ENCODE results near the gene QPCTL. TPM values are rescaled to one million over a fixed set of nuclear protein-coding genes. Genes with fewer than 3 reads are reported as not detected.

The QPCTL gene
- total RNA-seq, 1 experiment from 2014 or later = 13.7 TPM

DNA sequence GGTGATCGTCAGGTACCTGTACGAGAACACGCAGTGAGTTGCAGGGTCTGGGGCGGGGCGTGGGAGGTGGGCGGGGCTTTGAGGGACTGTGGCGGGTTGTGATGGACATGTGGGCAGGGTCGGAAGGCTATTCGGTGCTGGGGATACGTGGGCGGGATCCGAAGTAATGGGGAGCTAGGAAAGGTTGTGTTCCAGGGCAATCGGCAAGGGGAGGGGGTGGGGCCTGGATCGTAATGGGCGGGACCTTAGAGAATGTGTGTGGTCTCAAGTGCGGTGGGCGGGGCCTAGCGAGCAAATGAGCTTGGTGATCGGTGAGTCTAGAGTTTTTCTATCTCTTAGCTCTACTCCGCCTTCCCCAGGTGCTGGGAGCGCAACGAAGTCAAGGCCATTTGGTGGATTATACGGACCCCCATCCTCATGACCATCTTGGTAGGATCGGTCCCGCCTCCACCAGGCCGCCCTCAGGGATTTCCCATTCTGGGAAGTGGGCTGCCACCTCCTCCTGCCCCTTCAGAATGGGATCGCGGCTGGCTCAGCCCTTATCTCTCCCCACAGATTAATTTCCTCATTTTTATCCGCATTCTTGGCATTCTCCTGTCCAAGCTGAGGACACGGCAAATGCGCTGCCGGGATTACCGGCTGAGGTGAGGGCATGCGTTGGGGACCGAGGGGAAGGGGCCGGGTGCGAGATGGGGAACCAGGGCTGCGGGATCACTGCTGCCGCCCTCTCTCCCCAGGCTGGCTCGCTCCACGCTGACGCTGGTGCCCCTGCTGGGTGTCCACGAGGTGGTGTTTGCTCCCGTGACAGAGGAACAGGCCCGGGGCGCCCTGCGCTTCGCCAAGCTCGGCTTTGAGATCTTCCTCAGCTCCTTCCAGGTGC is 14.9 kb upstream of the QPCTL start:
- Histone ChIP-seq H2BK5ac (ENCODE audit: insufficient read length, low read length) (no peak overlapping the region), H2AFZ (ENCODE audit: low read length) (no peak overlapping the region), H3K14ac (ENCODE audit: insufficient read depth, low read length) (no peak overlapping the region), H3T11ph (ENCODE audit: low read length) (no peak overlapping the region), H2BK120ac (ENCODE audit: low read depth, low read length, poor library complexity, severe bottlenecking) (no peak overlapping the region), H3K23ac (ENCODE audit: insufficient read length, low read depth, low read length) (no peak overlapping the region), H3K79me2 (ENCODE audit: insufficient read depth, low read length) (no peaks in the 10 kb centered on the region), H4K8ac (replicated peaks; ENCODE audit: insufficient read length, low read depth, low read length) (no peak overlapping the region), H4K5ac (ENCODE audit: insufficient read length, low read depth, low read length) (no peak overlapping the region), H3K27me3 (ENCODE audit: insufficient read depth, low read length) (no peaks in the 10 kb centered on the region), H3K4ac (ENCODE audit: low read depth, low read length) (no peak overlapping the region), H3K18ac (ENCODE audit: insufficient read length, low read depth, low read length) (no peak overlapping the region), H3K23me2 (ENCODE audit: insufficient read length, low read depth, low read length, poor library complexity, severe bottlenecking) (peaks cover 11% of the 10 kb centered on the region), H3K56ac (ENCODE audit: insufficient read length, low read depth, low read length) (no peak overlapping the region), H2BK20ac (ENCODE audit: low read depth, low read length, poor library complexity, severe bottlenecking) (no peak overlapping the region), H3K9ac (ENCODE audit: extremely low read depth, insufficient read length, low read length) (no peak overlapping the region), H2AK5ac (ENCODE audit: insufficient read length, low read length) (no peak overlapping the region), H2BK15ac (ENCODE audit: low read depth, low read length) (no peak overlapping the region), H3K27ac (ENCODE audit: insufficient read length, low read depth, low read length) (no peak overlapping the region), H2BK12ac (ENCODE audit: insufficient read length, low read depth, low read length) (no peak overlapping the region), H4K20me1 (ENCODE audit: control insufficient read depth, insufficient read depth, insufficient read length) (no peaks in the 10 kb centered on the region), H3K9me3 (ENCODE audit: control insufficient read depth, low read depth, low read length) (no peaks in the 10 kb centered on the region), H3K4me1 (ENCODE audit: insufficient read depth, low read length) (no peaks in the 10 kb centered on the region), H4K91ac (ENCODE audit: insufficient read length, low read depth, low read length) (no peak overlapping the region), H3K4me2 (ENCODE audit: insufficient read depth, insufficient read length, low read length) (peak overlapping the region; percentile 61), H3K79me1 (ENCODE audit: insufficient read depth, low read depth, low read length, poor library complexity, severe bottlenecking) (no peaks in the 10 kb centered on the region)
- peaks cover 9 to 23% of the 10 kb centered on the region in 2 experiments for H3K4me1 Mint-ChIP-seq
- peak overlapping the region in 1 of 3 experiments; percentile 68; a peak in 1 of 7 replicates for H3K27ac Mint-ChIP-seq
- H3K27me3 Mint-ChIP-seq (ENCODE audit: low read depth) = peaks cover 58% of the 10 kb centered on the region
- peak; percentile 100 for DNase-seq
- no peaks in the 10 kb centered on the region; a peak in 1 of 7 replicates for H3K36me3 Mint-ChIP-seq (ENCODE audit: insufficient read depth in 1 of 3, low read depth in 3 of 3)
- H3K9me3 Mint-ChIP-seq = no peaks in the 10 kb centered on the region
- no CpG with 5 or more reads among the region's 49 CpGs for WGBS (ENCODE audit: extremely low coverage, insufficient read length, low lambda C conversion rate)
- TF ChIP-seq CTCF (conservative IDR thresholded peaks at IDR 0.05) = no peak
- H3K4me3 Mint-ChIP-seq = peak overlapping the region; percentile 67 to 87
